HCT116 (cell line): ENCODE results near the gene ZC3H12C. TPM values are rescaled to one million over a fixed set of nuclear protein-coding genes. Genes with fewer than 3 reads are reported as not detected.

Experiments used
- ATAC-seq: fragments of 200-7000 bp; cut with Tn5 transposase; 2 replicates; pipeline ENCODE4 v1.9.1; 2020; ENCODE audit warnings: mild to moderate bottlenecking, moderate library complexity
- BruUV-seq: library from RNA; stranded (reverse); fragments of 400-500 nt; replicated peaks from 2 replicates; lab custom pipeline; 2021; lab: Mats Ljungman, UMichigan
- CTCF ChIA-PET: fragments of 300-600 bp; sonication (Branson Sonifier 250); formaldehyde crosslinking; loops from one replicate; lab custom pipeline; 2021; ENCODE audit warnings: antibody characterized with exemption; lab: Charles Lee
- POLR2A ChIA-PET: fragments of 300-600, 350-600 bp; sonication (Branson Sonifier 250); formaldehyde crosslinking; loops from one replicate; lab custom pipeline; 2021; ENCODE audit warnings: antibody characterized with exemption; lab: Charles Lee
- RAD21 ChIA-PET, 2 experiments: fragments of 300-600 bp; sonication (Branson Sonifier 250); formaldehyde crosslinking; loops; one replicate each; lab custom pipeline; 2023; ENCODE audit warnings: low total read pairs in 2 of 2; ENCODE audit not compliant: uncharacterized antibody in 2 of 2, unreplicated experiment in 2 of 2, low non-redundant PET in 1 of 2; lab: Charles Lee
- DNase-seq: peaks from one replicate; pipeline ENCODE4 v3.0.0-alpha.2; 2010; ENCODE audit warnings: low read depth, low spot score
- H2AFZ ChIP-seq: fragments of 200-600 bp; shearing (Covaris generic), sonication (generic); 2 replicates; pipeline ENCODE4 v1.6.1; 2017; ENCODE audit warnings: low read depth, mixed run types, mixed read lengths, antibody characterized with exemption, low read length; ENCODE audit not compliant: poor library complexity, severe bottlenecking
- H3K27ac ChIP-seq: 2 replicates; pipeline ENCODE4 v1.5.1; 2012; ENCODE audit warnings: low read depth, low read length
- H3K27me3 ChIP-seq: fragments of 200-600 bp; sonication (generic); 2 replicates; pipeline ENCODE4 v1.6.1; 2016; ENCODE audit warnings: mixed run types, low read length, mixed read lengths; ENCODE audit not compliant: insufficient read depth
- H3K36me3 ChIP-seq, 2 experiments: fragments of 200-500 bp in 1 of 2; fragments of 200-600 bp in 1 of 2; sonication (Bioruptor generic) in 1 of 2; sonication (generic) in 1 of 2; 2 replicates each; pipeline versions ENCODE4 v1.5.1 to v1.6.1; 2014 to 2016; ENCODE audit warnings: low read length in 2 of 2, inconsistent platforms in 1 of 2, mixed read lengths in 1 of 2, mixed run types in 1 of 2; ENCODE audit not compliant: insufficient read depth in 2 of 2, control insufficient read depth in 1 of 2
- H3K4me1 ChIP-seq, 2 experiments: fragments of 200-600 bp in 1 of 2; sonication (generic) in 1 of 2; 2 replicates each; pipeline versions ENCODE4 v1.5.1 to v1.6.1; 2012 to 2017; ENCODE audit warnings: low read length in 2 of 2, inconsistent platforms in 1 of 2, mild to moderate bottlenecking in 1 of 2, mixed read lengths in 1 of 2, mixed run types in 1 of 2, moderate library complexity in 1 of 2; ENCODE audit not compliant: insufficient read depth in 2 of 2, control insufficient read depth in 1 of 2
- H3K4me2 ChIP-seq: fragments of 200-600 bp; sonication (generic); 2 replicates; pipeline ENCODE4 v1.6.1; 2017; ENCODE audit warnings: mixed run types, low read length, mixed read lengths
- H3K4me3 ChIP-seq, 2 experiments: fragments of 200-600 bp in 1 of 2; sonication (generic) in 1 of 2; replicated peaks in 1 of 2; 2 replicates each; pipeline ENCODE4 v1.5.1; 2011 to 2016; ENCODE audit warnings: low read length in 2 of 2, control low read depth in 1 of 2, low read depth in 1 of 2, mild to moderate bottlenecking in 1 of 2, mixed read lengths in 1 of 2, mixed run types in 1 of 2
- H3K79me2 ChIP-seq: fragments of 200-600 bp; sonication (generic); 2 replicates; pipeline ENCODE4 v1.6.1; 2017; ENCODE audit warnings: mild to moderate bottlenecking, mixed run types, low read length, moderate library complexity, mixed read lengths; ENCODE audit not compliant: insufficient read depth
- H3K9ac ChIP-seq: fragments of 200-600 bp; sonication (generic); 2 replicates; pipeline ENCODE4 v1.6.1; 2016; ENCODE audit warnings: low read length, mixed read lengths
- H3K9me2 ChIP-seq: fragments of 200-600 bp; sonication (generic), shearing (Covaris generic); 2 replicates; pipeline ENCODE4 v1.6.1; 2017; ENCODE audit warnings: mixed run types, mild to moderate bottlenecking, moderate library complexity; ENCODE audit not compliant: insufficient read depth
- H3K9me3 ChIP-seq, 2 experiments: fragments of 200-500 bp in 1 of 2; fragments of 200-600 bp in 1 of 2; sonication (Bioruptor generic) in 1 of 2; sonication (generic) in 1 of 2; 2 replicates each; pipeline ENCODE4 v1.6.1; 2014 to 2017; ENCODE audit warnings: low read length in 2 of 2, mixed read lengths in 2 of 2, inconsistent platforms in 1 of 2, low read depth in 1 of 2, mild to moderate bottlenecking in 1 of 2, mixed run types in 1 of 2, moderate library complexity in 1 of 2; ENCODE audit not compliant: control insufficient read depth in 1 of 2, insufficient read depth in 1 of 2
- H4K20me1 ChIP-seq: fragments of 200-600 bp; sonication (generic), shearing (Covaris generic); 2 replicates; pipeline ENCODE4 v1.6.1; 2017; ENCODE audit warnings: mixed run types, mild to moderate bottlenecking, moderate library complexity; ENCODE audit not compliant: insufficient read depth
- ATF3 ChIP-seq: IDR thresholded peaks from 2 replicates; pipeline ENCODE4 v1.6.1; 2012
- CBX3 ChIP-seq: IDR thresholded peaks from 2 replicates; pipeline ENCODE4 v1.6.1; 2012; ENCODE audit warnings: low read depth
- CTCF ChIP-seq, 3 experiments: fragments of 200-600 bp in 1 of 3; sonication (generic) in 1 of 3; IDR thresholded peaks in 2 of 3; conservative IDR thresholded peaks in 1 of 3; 2 replicates each; pipeline ENCODE4 v1.5.1; 2012 to 2017; ENCODE audit warnings: low read depth in 2 of 3, low read length in 2 of 3, antibody characterized with exemption in 1 of 3, borderline replicate concordance in 1 of 3, control low read depth in 1 of 3, mild to moderate bottlenecking in 1 of 3, mixed read lengths in 1 of 3, mixed run types in 1 of 3, moderate library complexity in 1 of 3; ENCODE audit not compliant: insufficient read depth in 1 of 3
- EGR1 ChIP-seq: IDR thresholded peaks from 2 replicates; pipeline ENCODE4 v1.6.1; 2012; ENCODE audit warnings: low read depth
- ELF1 ChIP-seq: IDR thresholded peaks from 2 replicates; pipeline ENCODE4 v1.6.1; 2012; ENCODE audit warnings: low read depth, borderline replicate concordance
- EZH2 ChIP-seq: fragments of 200-600 bp; sonication (generic); IDR thresholded peaks from 2 replicates; pipeline ENCODE4 v1.6.1; 2017; ENCODE audit warnings: antibody characterized with exemption, mixed run types
- EZH2phosphoT487 ChIP-seq: fragments of 200-600 bp; IDR thresholded peaks from 2 replicates; pipeline ENCODE4 v1.6.1; 2018; ENCODE audit warnings: antibody characterized with exemption, borderline replicate concordance
- FOSL1 ChIP-seq: IDR thresholded peaks from 2 replicates; pipeline ENCODE4 v1.6.1; 2012; ENCODE audit warnings: low read depth
- MAX ChIP-seq: IDR thresholded peaks from 2 replicates; pipeline ENCODE4 v1.6.1; 2012
- POLR2A ChIP-seq: IDR thresholded peaks from 2 replicates; pipeline ENCODE4 v1.7.0; 2011; ENCODE audit warnings: borderline replicate concordance; ENCODE audit not compliant: insufficient read depth, insufficient read length; ENCODE audit errors: extremely low read depth
- POLR2AphosphoS5 ChIP-seq: IDR thresholded peaks from 2 replicates; pipeline ENCODE4 v1.6.1; 2011; ENCODE audit warnings: mild to moderate bottlenecking, low read depth, low read length, moderate library complexity
- RAD21 ChIP-seq: IDR thresholded peaks from 2 replicates; pipeline ENCODE4 v1.6.1; 2012; ENCODE audit warnings: low read depth, mild to moderate bottlenecking
- SIN3A ChIP-seq: IDR thresholded peaks from 2 replicates; pipeline ENCODE4 v1.6.1; 2012; ENCODE audit warnings: low read depth
- SP1 ChIP-seq: IDR thresholded peaks from 2 replicates; pipeline ENCODE4 v1.6.1; 2012; ENCODE audit warnings: low read depth
- SRF ChIP-seq: IDR thresholded peaks from 2 replicates; pipeline ENCODE4 v1.6.1; 2012; ENCODE audit warnings: low read depth
- TCF7L2 ChIP-seq: IDR thresholded peaks from 2 replicates; pipeline ENCODE4 v1.7.0; 2011; ENCODE audit warnings: borderline replicate concordance, inconsistent platforms; ENCODE audit not compliant: insufficient read depth, insufficient read length; ENCODE audit errors: extremely low read depth
- YY1 ChIP-seq: IDR thresholded peaks from 2 replicates; pipeline ENCODE4 v1.6.1; 2011; ENCODE audit warnings: low read length, low read depth, moderate library complexity, mild to moderate bottlenecking; ENCODE audit not compliant: insufficient replicate concordance; ENCODE audit errors: extremely low read depth
- ZFX ChIP-seq: fragments of 450-650 bp; IDR thresholded peaks from 2 replicates; pipeline ENCODE4 v1.6.1; 2017
- ZNF274 ChIP-seq: fragments of 200-500 bp; sonication (Bioruptor generic); IDR thresholded peaks from 2 replicates; pipeline ENCODE4 v1.6.1; 2014; ENCODE audit warnings: mild to moderate bottlenecking, low read depth, low read length, inconsistent platforms
- intact Hi-C: fragments of 100-400 bp; cut with micrococcal nuclease; formaldehyde crosslinking; loops from 2 replicates; pipeline ENCODE4 v1.10.0; 2022
- total RNA-seq: library from RNA; stranded (reverse); gene quantifications from one replicate; pipeline ENCODE4 v1.2.1, GENCODE V29; 2021; ENCODE audit not compliant: unreplicated experiment

Gene ZC3H12C
- total RNA-seq, 1 experiment from 2014 or later: 10.2 TPM

GRCh38 chr11:110094298-110095285 is 1.4 kb downstream of the ZC3H12C start:
- no peak for TF ChIP-seq EGR1
- no peak for TF ChIP-seq SRF
- TF ChIP-seq CBX3: no peak
- no peak for TF ChIP-seq ELF1
- no peak for TF ChIP-seq EZH2
- TF ChIP-seq RAD21: no peak
- TF ChIP-seq SP1: no peak
- no peak for TF ChIP-seq ZFX
- no peak for TF ChIP-seq YY1
- TF ChIP-seq TCF7L2: no peak
- no peak for TF ChIP-seq MAX
- TF ChIP-seq EZH2phosphoT487: no peak
- TF ChIP-seq SIN3A: no peak
- TF ChIP-seq ATF3: no peak
- no peak for TF ChIP-seq FOSL1
- TF ChIP-seq POLR2AphosphoS5: no peak
- TF ChIP-seq POLR2A: no peak
- TF ChIP-seq CTCF (IDR thresholded peaks at IDR 0.05 in 2 of 3, conservative IDR thresholded peaks at IDR 0.05 in 1 of 3; ENCODE audit: borderline replicate concordance in 1 of 3, insufficient read depth in 1 of 3, low read depth in 2 of 3, low read length in 2 of 3): no peak
- TF ChIP-seq ZNF274: no peak
- Histone ChIP-seq H3K9me2 (no peaks in the 10 kb centered on the region), H2AFZ (no peak overlapping the region), H3K4me1 (peaks cover 22 to 36% of the 10 kb centered on the region in 2 experiments), H3K4me3 (peak overlapping the region; percentile 69 to 74), H3K27ac (peak overlapping the region; percentile 89; the same call in 1 of the 2 replicates), H3K9ac (peak overlapping the region; percentile 78), H3K36me3 (no peaks in the 10 kb centered on the region), H3K4me2 (peak overlapping the region; percentile 85), H3K9me3 (no peaks in the 10 kb centered on the region), H3K27me3 (no peaks in the 10 kb centered on the region), H4K20me1 (no peaks in the 10 kb centered on the region), H3K79me2 (peaks cover 60% of the 10 kb centered on the region)
- ATAC-seq: no peak
- CTCF ChIA-PET: no interaction called here
- DNase-seq: no peak
- RAD21 ChIA-PET: no interaction called here
- intact Hi-C loops: loop anchor here (5.0 to 10.0 kb wide), 4 partner anchors 98 to 338 kb away; no protein-coding TSS in a partner anchor
- TSS peak; percentile 54 for BruUV-seq
- POLR2A ChIA-PET: no interaction called here
